IMR-90 (cell line): ENCODE results near the gene ADGRD2. TPM values are rescaled to one million over a fixed set of nuclear protein-coding genes. Genes with fewer than 3 reads are reported as not detected.

Source experiments
- ATAC-seq: fragments of 200-7000 bp; cut with Tn5 transposase; 2 replicates; pipeline ENCODE4 v1.9.1; 2020; ENCODE audit warnings: low read depth, mild to moderate bottlenecking, moderate library complexity
- BruUV-seq: library from RNA; stranded (reverse); fragments of 400-500 nt; replicated peaks from 2 replicates; lab custom pipeline; 2021; lab: Mats Ljungman, UMichigan
- CTCF ChIA-PET: fragments of 300-600 bp; formaldehyde crosslinking; extraction: SDS; loops from one replicate; lab custom pipeline; 2021; ENCODE audit warnings: antibody characterized with exemption; lab: Yijun Ruan, JAX
- POLR2A ChIA-PET: fragments of 300-600 bp; sonication (Branson Sonifier 250); formaldehyde crosslinking; loops from one replicate; lab custom pipeline; 2022; ENCODE audit warnings: antibody characterized with exemption; ENCODE audit not compliant: unreplicated experiment; lab: Charles Lee
- DNase-seq: peaks from one replicate; pipeline ENCODE4 v3.0.0; 2013
- H2AFZ ChIP-seq: replicated peaks from 2 replicates; pipeline ENCODE3; 2013; ENCODE audit warnings: low read length, mild to moderate bottlenecking; ENCODE audit not compliant: poor library complexity
- H2AK5ac ChIP-seq: 2 replicates; pipeline ENCODE4 v1.6.1; 2013; ENCODE audit warnings: low read depth, low read length, inconsistent platforms
- H2AK9ac ChIP-seq: replicated peaks from 2 replicates; pipeline ENCODE3; 2013; ENCODE audit warnings: mild to moderate bottlenecking, low read depth, low read length, moderate library complexity; ENCODE audit not compliant: poor library complexity
- H2BK120ac ChIP-seq: 2 replicates; pipeline ENCODE4 v1.6.1; 2013; ENCODE audit warnings: low read depth, low read length, inconsistent platforms
- H2BK15ac ChIP-seq: 3 replicates; pipeline ENCODE4 v1.6.1; 2013; ENCODE audit warnings: low read depth, low read length, inconsistent platforms
- H2BK20ac ChIP-seq: 2 replicates; pipeline ENCODE4 v1.6.1; 2013; ENCODE audit warnings: low read depth, mild to moderate bottlenecking, inconsistent platforms, low read length, moderate library complexity
- H2BK5ac ChIP-seq: 2 replicates; pipeline ENCODE4 v1.6.1; 2013; ENCODE audit warnings: mild to moderate bottlenecking, low read depth, low read length, inconsistent platforms; ENCODE audit not compliant: poor library complexity, severe bottlenecking
- H3K14ac ChIP-seq: replicated peaks from 2 replicates; pipeline ENCODE4 v1.6.1; 2013; ENCODE audit warnings: low read depth, low read length, inconsistent platforms
- H3K18ac ChIP-seq: 2 replicates; pipeline ENCODE4 v1.6.1; 2013; ENCODE audit warnings: low read depth, low read length, control low read depth
- H3K23ac ChIP-seq: 2 replicates; pipeline ENCODE4 v1.6.1; 2013; ENCODE audit warnings: low read depth, low read length, inconsistent platforms
- H3K27ac ChIP-seq: 2 replicates; pipeline ENCODE4 v1.5.1; 2013; ENCODE audit warnings: mild to moderate bottlenecking, control low read depth, low read length; ENCODE audit not compliant: insufficient read depth
- H3K27me3 ChIP-seq: 2 replicates; pipeline ENCODE4 v1.6.1; 2013; ENCODE audit warnings: low read length; ENCODE audit not compliant: control insufficient read depth, insufficient read depth
- H3K36me3 ChIP-seq: 2 replicates; pipeline ENCODE4 v1.6.1; 2013; ENCODE audit warnings: low read length, mixed read lengths; ENCODE audit not compliant: control insufficient read depth, insufficient read depth
- H3K4ac ChIP-seq: 2 replicates; pipeline ENCODE4 v1.6.1; 2013; ENCODE audit warnings: low read depth, low read length, inconsistent platforms
- H3K4me1 ChIP-seq: 2 replicates; pipeline ENCODE4 v1.6.1; 2013; ENCODE audit warnings: low read length, mixed read lengths; ENCODE audit not compliant: control insufficient read depth, insufficient read depth
- H3K4me2 ChIP-seq: 2 replicates; pipeline ENCODE4 v1.6.1; 2013; ENCODE audit warnings: low read depth, mild to moderate bottlenecking, control low read depth, low read length, moderate library complexity
- H3K4me3 ChIP-seq: 2 replicates; pipeline ENCODE4 v1.5.1; 2013; ENCODE audit warnings: low read depth, mild to moderate bottlenecking, control low read depth, low read length, moderate library complexity; ENCODE audit not compliant: insufficient read depth
- H3K56ac ChIP-seq: 2 replicates; pipeline ENCODE4 v1.6.1; 2013; ENCODE audit warnings: low read length, inconsistent platforms; ENCODE audit not compliant: insufficient read depth; ENCODE audit errors: extremely low read depth
- H3K79me1 ChIP-seq, 2 experiments: 2 replicates each; pipeline ENCODE4 v1.6.1; 2013; ENCODE audit warnings: low read length in 2 of 2, inconsistent platforms in 1 of 2, low read depth in 1 of 2
- H3K9ac ChIP-seq: 2 replicates; pipeline ENCODE4 v1.6.1; 2013; ENCODE audit warnings: low read depth, low read length, control low read depth
- H3K9me1 ChIP-seq: 2 replicates; pipeline ENCODE4 v1.6.1; 2013; ENCODE audit warnings: low read length, inconsistent platforms; ENCODE audit not compliant: insufficient read depth
- H3K9me3 ChIP-seq: 2 replicates; pipeline ENCODE4 v1.6.1; 2013; ENCODE audit warnings: low read length; ENCODE audit not compliant: control insufficient read depth, insufficient read depth
- H4K20me1 ChIP-seq: 2 replicates; pipeline ENCODE4 v1.6.1; 2013; ENCODE audit warnings: low read length, inconsistent platforms; ENCODE audit not compliant: insufficient read depth
- H4K5ac ChIP-seq: 2 replicates; pipeline ENCODE4 v1.6.1; 2013; ENCODE audit warnings: mild to moderate bottlenecking, low read depth, low read length, control low read depth
- H4K8ac ChIP-seq, 2 experiments: 2 replicates each; pipeline ENCODE4 v1.6.1; 2013; ENCODE audit warnings: low read depth in 2 of 2, low read length in 2 of 2, control low read depth in 1 of 2, inconsistent platforms in 1 of 2
- H4K91ac ChIP-seq: 2 replicates; pipeline ENCODE4 v1.6.1; 2013; ENCODE audit warnings: low read depth, low read length, inconsistent platforms; ENCODE audit not compliant: insufficient read depth
- CTCF ChIP-seq: conservative IDR thresholded peaks from 2 replicates; pipeline ENCODE4 v1.5.1; 2012; ENCODE audit warnings: mild to moderate bottlenecking, low read depth, low read length, improper control_type of control experiment
- MAZ ChIP-seq: IDR thresholded peaks from 2 replicates; pipeline ENCODE4 v1.6.1; 2012; ENCODE audit warnings: low read depth, mild to moderate bottlenecking, low read length, improper control_type of control experiment, moderate library complexity, borderline replicate concordance
- POLR2A ChIP-seq: IDR thresholded peaks from 2 replicates; pipeline ENCODE4 v1.6.1; 2012; ENCODE audit warnings: mild to moderate bottlenecking, low read depth, low read length
- RAD21 ChIP-seq: IDR thresholded peaks from 2 replicates; pipeline ENCODE4 v1.6.1; 2012; ENCODE audit warnings: low read length, improper control_type of control experiment
- RFX5 ChIP-seq: IDR thresholded peaks from 2 replicates; pipeline ENCODE4 v1.8.0; 2012; ENCODE audit warnings: low read depth, mild to moderate bottlenecking, low read length, moderate library complexity
- WGBS, 2 experiments: methylation state at CpG; one replicate each; pipeline versions ENCODE4 v1.1.5 to v1.1.7; 2013; ENCODE audit warnings: missing lambda C conversion rate in 2 of 2; ENCODE audit not compliant: insufficient read length in 1 of 2; ENCODE audit errors: extremely low coverage in 2 of 2; 5-methylcytosine and 5-hydroxymethylcytosine counted together
- dilution Hi-C: fragments of 300-500 bp; cut with HindIII; formaldehyde crosslinking; loops from one replicate; pipeline ENCODE4 v1.14.3; 2018; ENCODE audit warnings: low sequenced_read_pairs; ENCODE audit not compliant: unreplicated experiment
- in situ Hi-C: fragments of 300-500 bp; cut with MboI; formaldehyde crosslinking; loops from 3 replicates; pipeline ENCODE4 v1.14.3; 2019; ENCODE audit warnings: low sequenced_read_pairs, inconsistent platforms, mixed read lengths
- intact Hi-C: fragments of 100-400 bp; cut with micrococcal nuclease; formaldehyde crosslinking; loops from 2 replicates; pipeline ENCODE4 v1.10.0; 2022
- polyA plus RNA-seq, 3 experiments: library from polyadenylated mRNA; depleted of rRNA; stranded (reverse); fragments of >200 nt; gene quantifications; 2 replicates each; pipeline ENCODE4 v1.2.3, GENCODE V29; 2012; ENCODE audit warnings: low replicate concordance in 1 of 3
- total RNA-seq: library from RNA; depleted of rRNA; stranded (reverse); fragments of >200 nt; gene quantifications from 2 replicates; pipeline ENCODE4 v1.2.3, GENCODE V29; 2012
- TF ChIP-seq, protein P1 (sequence below): fragments of 150-350 bp; IDR thresholded peaks from 2 replicates; pipeline ENCODE4 v1.6.1; 2016; ENCODE audit warnings: low read depth, mild to moderate bottlenecking, low read length, moderate library complexity, borderline replicate concordance

Gene ADGRD2
- total and polyA plus RNA-seq, 2 of the 4 experiments (the other 2 are of a cell fraction): not detected

DNA sequence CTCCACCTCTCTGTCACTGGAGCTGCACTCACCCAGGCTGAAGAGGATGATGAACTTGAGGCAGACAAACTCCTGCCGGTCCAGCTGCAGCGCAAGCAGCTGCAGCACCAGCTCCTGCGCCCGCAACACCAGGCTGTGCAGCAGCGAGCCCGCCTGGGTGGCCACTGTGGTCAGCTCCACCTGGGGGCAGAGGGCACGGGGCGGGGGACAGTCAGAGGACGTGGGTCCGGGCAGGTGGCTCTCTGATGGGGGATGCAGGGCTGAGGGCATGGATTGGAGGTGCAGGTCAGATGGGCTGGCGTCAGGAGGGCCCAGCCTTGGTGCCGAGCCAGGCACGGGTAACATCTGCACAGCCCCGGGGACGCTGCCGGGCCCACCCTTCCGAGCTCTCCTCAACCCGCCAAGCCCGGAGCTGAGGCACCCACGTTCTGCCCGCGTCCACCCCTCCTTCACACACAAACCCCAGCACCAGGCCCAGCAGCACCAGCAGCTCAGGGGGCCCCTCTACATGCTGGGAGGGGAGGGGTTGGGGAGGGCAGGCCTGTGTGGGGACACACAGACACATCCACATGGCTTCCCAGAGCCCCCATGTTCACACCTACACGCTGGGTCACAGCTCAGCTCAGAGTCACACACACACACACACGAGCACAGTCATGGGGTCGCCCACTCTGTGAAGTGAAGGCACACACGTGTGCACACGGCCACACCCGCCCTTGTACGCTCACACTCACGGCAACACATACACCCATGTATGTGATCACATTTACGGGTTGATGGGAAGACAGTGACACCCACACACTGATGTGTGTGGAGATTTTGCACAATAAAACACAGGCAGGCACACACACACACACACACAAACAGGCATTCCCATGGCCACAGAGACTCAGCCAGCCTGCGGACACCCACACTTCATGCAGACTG lies 41.1 kb downstream of the ADGRD2 start:
- no peak overlapping the region for H3K23ac ChIP-seq
- H3K27ac ChIP-seq: no peak overlapping the region
- H3K4me3 ChIP-seq: no peak overlapping the region
- H2BK5ac ChIP-seq: no peak overlapping the region
- no peaks in the 10 kb centered on the region for H4K20me1 ChIP-seq
- no peak overlapping the region for H2AK5ac ChIP-seq
- no peak overlapping the region for H2AK9ac ChIP-seq
- H3K4ac ChIP-seq: no peak overlapping the region
- WGBS, 2 experiments: 100% methylated on average over 3 of the region's 32 CpGs; no CpG with 5 or more reads in 1 of the 2 experiments
- ChIA-PET POLR2A (no interaction called here), CTCF (no interaction called here)
- H3K27me3 ChIP-seq: peaks cover 79% of the 10 kb centered on the region
- DNase-seq (no peak), ATAC-seq (no peak)
- H4K5ac ChIP-seq: no peak overlapping the region
- H3K4me1 ChIP-seq: no peaks in the 10 kb centered on the region
- H3K9me3 ChIP-seq: no peaks in the 10 kb centered on the region
- dilution Hi-C loops (no loop called here), intact Hi-C loops (no loop called here), in situ Hi-C loops (no loop called here)
- H4K91ac ChIP-seq: no peak overlapping the region
- H3K56ac ChIP-seq: no peak overlapping the region
- H2BK120ac ChIP-seq: no peak overlapping the region
- H3K18ac ChIP-seq: no peak overlapping the region
- no TSS peak for BruUV-seq
- no peaks in the 10 kb centered on the region for H3K79me1 ChIP-seq
- no peak overlapping the region for H3K14ac ChIP-seq
- no peak overlapping the region for H4K8ac ChIP-seq
- no peak overlapping the region for H3K9ac ChIP-seq
- no peak overlapping the region for H3K4me2 ChIP-seq
- peak overlapping the region; percentile 33 for H2AFZ ChIP-seq
- no peaks in the 10 kb centered on the region for H3K36me3 ChIP-seq
- H2BK15ac ChIP-seq: no peak overlapping the region
- no peaks in the 10 kb centered on the region for H3K9me1 ChIP-seq
- no peak overlapping the region for H2BK20ac ChIP-seq
- no peak for TF ChIP-seq CTCF
- TF ChIP-seq RFX5: no peak
- TF ChIP-seq MAZ: no peak
- TF ChIP-seq, protein P1, sequence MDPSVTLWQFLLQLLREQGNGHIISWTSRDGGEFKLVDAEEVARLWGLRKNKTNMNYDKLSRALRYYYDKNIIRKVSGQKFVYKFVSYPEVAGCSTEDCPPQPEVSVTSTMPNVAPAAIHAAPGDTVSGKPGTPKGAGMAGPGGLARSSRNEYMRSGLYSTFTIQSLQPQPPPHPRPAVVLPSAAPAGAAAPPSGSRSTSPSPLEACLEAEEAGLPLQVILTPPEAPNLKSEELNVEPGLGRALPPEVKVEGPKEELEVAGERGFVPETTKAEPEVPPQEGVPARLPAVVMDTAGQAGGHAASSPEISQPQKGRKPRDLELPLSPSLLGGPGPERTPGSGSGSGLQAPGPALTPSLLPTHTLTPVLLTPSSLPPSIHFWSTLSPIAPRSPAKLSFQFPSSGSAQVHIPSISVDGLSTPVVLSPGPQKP: no peak
- TF ChIP-seq RAD21: no peak
- no peak for TF ChIP-seq POLR2A
